AG09309 (cell line): ENCODE results near the gene WDR26.

ENCODE experiments used
- DNase-seq: peaks from one replicate; pipeline ENCODE4 v3.0.0-alpha.2; 2010; ENCODE audit warnings: low read depth
- H3K4me3 ChIP-seq: 2 replicates; pipeline ENCODE4 v1.5.1; 2011; ENCODE audit warnings: mild to moderate bottlenecking, low read depth, low read length, moderate library complexity; ENCODE audit not compliant: control insufficient read depth
- CTCF ChIP-seq: IDR thresholded peaks from 2 replicates; pipeline ENCODE4 v1.5.1; 2011; ENCODE audit warnings: mild to moderate bottlenecking, low read depth, low read length, inconsistent platforms; ENCODE audit not compliant: insufficient read depth, control insufficient read depth; ENCODE audit errors: missing control alignments

The WDR26 gene

GRCh38 chr1:224381880-224382548 is 52.6 kb downstream of the WDR26 start:
- no peak overlapping the region for H3K4me3 ChIP-seq
- no peak for DNase-seq
- TF ChIP-seq CTCF = no peak

GRCh38 chr1:224380003-224380402 is 54.6 kb downstream of the WDR26 start:
- H3K4me3 ChIP-seq = no peak overlapping the region
- no peak for DNase-seq
- no peak for TF ChIP-seq CTCF

DNA sequence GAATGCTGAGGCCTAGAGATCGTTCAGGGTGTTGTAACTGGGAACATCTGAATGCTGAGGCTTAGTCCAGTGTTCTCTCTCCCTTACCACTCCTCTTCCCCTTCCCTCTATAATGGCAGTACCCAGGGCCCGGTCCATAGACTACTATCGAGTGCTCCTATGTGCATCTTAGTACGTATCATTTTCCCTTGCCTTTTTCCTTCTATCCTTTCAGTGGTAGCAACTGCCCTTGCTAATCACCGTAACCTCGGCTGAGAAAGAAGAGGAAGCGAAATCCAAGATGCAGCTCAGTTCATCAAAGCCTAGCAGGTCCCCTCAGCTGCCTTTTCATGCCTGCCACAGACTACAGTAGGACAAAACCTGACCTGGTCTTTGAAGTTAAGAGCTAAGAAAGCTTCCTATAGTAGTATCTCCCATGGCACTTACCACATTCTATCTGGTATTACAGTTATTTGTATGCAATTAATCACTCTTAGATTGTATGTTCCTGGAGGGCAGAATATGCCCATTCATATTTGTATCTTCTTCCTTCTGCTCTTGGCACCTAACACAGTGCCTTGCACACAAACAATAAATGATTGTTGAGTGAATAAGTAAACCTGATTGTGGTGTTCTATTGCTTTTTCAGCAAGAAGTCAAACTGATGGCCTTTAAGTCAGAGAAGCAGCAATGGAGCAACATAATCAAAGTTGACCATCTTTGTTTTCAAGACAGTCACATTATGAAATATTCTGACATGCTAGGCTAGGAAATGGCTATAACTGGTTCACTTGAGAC is 55.6 kb downstream of the WDR26 start:
- TF ChIP-seq CTCF = no peak
- H3K4me3 ChIP-seq = no peak overlapping the region
- DNase-seq = no peak

DNA sequence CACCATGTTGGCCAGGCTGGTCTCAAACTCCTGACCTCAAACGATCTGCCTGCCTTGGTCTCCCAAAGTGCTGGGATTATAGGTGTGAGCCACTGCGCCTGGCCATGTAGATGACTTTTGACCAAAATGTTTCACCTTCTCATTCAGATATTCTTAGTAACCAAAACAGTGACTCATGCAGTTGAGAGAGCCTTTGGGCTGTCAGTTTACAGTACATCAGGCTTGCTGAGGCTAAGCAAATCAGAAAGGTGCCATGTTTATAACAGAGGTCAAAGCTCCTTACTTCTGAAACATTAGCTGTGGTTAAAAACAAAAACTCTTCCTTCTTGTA is 57.0 kb downstream of the WDR26 start:
- no peak for TF ChIP-seq CTCF
- H3K4me3 ChIP-seq = no peak overlapping the region
- no peak for DNase-seq

GRCh38 chr1:224375059-224375458 is 59.5 kb downstream of the WDR26 start:
- no peak for DNase-seq
- H3K4me3 ChIP-seq = no peak overlapping the region
- no peak for TF ChIP-seq CTCF

DNA sequence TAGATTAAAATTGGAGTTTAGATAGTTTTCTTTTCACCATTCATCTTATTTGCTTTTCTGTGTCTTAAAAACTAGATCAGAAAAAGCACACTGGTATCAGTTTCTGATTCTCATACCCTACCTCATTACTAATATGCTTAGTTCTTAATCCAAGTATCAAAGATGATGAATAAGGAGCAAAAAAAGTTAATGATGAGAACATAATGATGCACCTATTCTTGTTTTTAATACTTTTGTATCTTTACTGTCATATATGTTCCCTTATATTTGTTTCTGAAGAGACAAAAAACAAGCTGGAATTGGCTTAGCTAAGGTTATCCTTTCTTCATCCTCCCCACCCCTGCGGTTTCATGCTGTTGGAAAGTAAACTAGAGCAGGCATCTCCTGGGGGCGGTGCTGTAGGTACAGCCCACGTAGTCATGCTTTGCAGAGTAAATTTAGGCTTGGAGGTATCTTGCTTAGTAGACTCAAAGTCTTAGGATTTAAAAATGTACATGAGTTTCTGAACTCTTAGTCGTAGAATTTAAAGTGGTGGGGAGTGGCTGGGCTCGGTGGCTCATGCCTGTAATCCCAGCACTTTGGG is 61.5 kb downstream of the WDR26 start:
- no peak for DNase-seq
- no peak for TF ChIP-seq CTCF
- H3K4me3 ChIP-seq = no peak overlapping the region
